Smooth muscle cell of bladder (primary cell): ENCODE data around the gene NPAS2. TPM values are rescaled to one million over a fixed set of nuclear protein-coding genes. Genes with fewer than 3 reads are reported as not detected.

Source experiments
- total RNA-seq: library from RNA; depleted of rRNA; stranded (reverse); fragments of >200 nt; gene quantifications from 2 replicates; pipeline ENCODE4 v1.2.3, GENCODE V29; 2014

Gene NPAS2
- total RNA-seq: 4.8 and 5.8 TPM in 2 replicates

GRCh38 chr2:100819370-100820272 lies at the start of gene NPAS2:
Gene NPAS2, plus strand, starts transcription at chr2:100820139. Its CDS starts 84,616 bp downstream, at chr2:100904755.

GRCh38 chr2:101001691-101002561 lies 182.0 kb downstream of the NPAS2 start, which contains the start of gene RPL31:
Gene RPL31, plus strand, starts transcription at chr2:101002289. Its CDS starts 413 bp downstream, at chr2:101002702.

Other genes with a start within 250 kb of the NPAS2 start
- gene RPL31, start 182.2 kb downstream of the NPAS2 start, total RNA-seq: 1,814 and 2,106 TPM in 2 replicates